SJCRH30 (cell line): ENCODE data around the gene RPTOR. TPM values are rescaled to one million over a fixed set of nuclear protein-coding genes. Genes with fewer than 3 reads are reported as not detected.

Experiments
- DNase-seq, 2 experiments: peaks; one replicate each; pipeline ENCODE4 v3.0.0-alpha.2; 2015 to 2020
- H3K27ac ChIP-seq: fragments of 250-450 bp; sonication (Bioruptor Pico); 2 replicates; pipeline ENCODE4 v1.5.1; 2020; ENCODE audit warnings: mild to moderate bottlenecking, moderate library complexity
- H3K27me3 ChIP-seq: fragments of 250-450 bp; sonication (Bioruptor Pico); 2 replicates; pipeline ENCODE4 v1.5.1; 2020; ENCODE audit warnings: mild to moderate bottlenecking, moderate library complexity
- H3K36me3 ChIP-seq: fragments of 250-450 bp; sonication (Bioruptor Pico); 2 replicates; pipeline ENCODE4 v1.5.1; 2020; ENCODE audit warnings: mild to moderate bottlenecking, moderate library complexity
- H3K4me1 ChIP-seq: fragments of 250-450 bp; sonication (Bioruptor Pico); 2 replicates; pipeline ENCODE4 v1.5.1; 2020; ENCODE audit warnings: mild to moderate bottlenecking, moderate library complexity
- H3K4me3 ChIP-seq: fragments of 250-450 bp; sonication (Bioruptor Pico); 2 replicates; pipeline ENCODE4 v1.5.1; 2020; ENCODE audit warnings: mild to moderate bottlenecking, moderate library complexity
- H3K9me3 ChIP-seq: fragments of 250-450 bp; sonication (Bioruptor Pico); replicated peaks from 2 replicates; pipeline ENCODE4 v1.5.1; 2020; ENCODE audit warnings: mild to moderate bottlenecking, moderate library complexity
- total RNA-seq: library from RNA; depleted of rRNA; stranded (reverse); fragments of >200 nt; shearing (Covaris generic); gene quantifications from 2 replicates; pipeline ENCODE4 v1.2.3, GENCODE V29; 2014

Gene RPTOR
- total RNA-seq, 1 experiment from 2014 or later, result 43.6 TPM

- H3K36me3 ChIP-seq, result peaks cover 13% of the 10 kb centered on the region
- no peak overlapping the region for H3K4me3 ChIP-seq
- H3K27ac ChIP-seq, result no peak overlapping the region
- peaks cover 9% of the 10 kb centered on the region for H3K4me1 ChIP-seq
- peaks cover 2% of the 10 kb centered on the region; the same call in 1 of the 2 replicates for H3K9me3 ChIP-seq
- H3K27me3 ChIP-seq, result no peaks in the 10 kb centered on the region
- DNase-seq, result no peak
These were observed 315.5 kb downstream of the RPTOR start for GRCh38 chr17:80860101-80860671.

GRCh38 chr17:80860703-80861417 lies 316.2 kb downstream of the RPTOR start:
- Histone ChIP-seq H3K27ac (no peak overlapping the region), H3K27me3 (no peaks in the 10 kb centered on the region), H3K4me3 (no peak overlapping the region), H3K9me3 (peaks cover 2% of the 10 kb centered on the region; the same call in 1 of the 2 replicates), H3K4me1 (peaks cover 6% of the 10 kb centered on the region), H3K36me3 (peaks cover 13% of the 10 kb centered on the region)
- DNase-seq, result no peak

GRCh38 chr17:80861418-80861815 lies 316.8 kb downstream of the RPTOR start:
- peaks cover 13% of the 10 kb centered on the region for H3K36me3 ChIP-seq
- H3K4me3 ChIP-seq, result no peak overlapping the region
- peaks cover 2% of the 10 kb centered on the region; the same call in 1 of the 2 replicates for H3K9me3 ChIP-seq
- no peaks in the 10 kb centered on the region for H3K27me3 ChIP-seq
- peaks cover under 1% of the 10 kb centered on the region for H3K4me1 ChIP-seq
- no peak for DNase-seq
- no peak overlapping the region for H3K27ac ChIP-seq

- Histone ChIP-seq H3K27ac (no peak overlapping the region), H3K4me1 (no peaks in the 10 kb centered on the region), H3K27me3 (no peaks in the 10 kb centered on the region), H3K9me3 (peaks cover 2% of the 10 kb centered on the region; the same call in 1 of the 2 replicates), H3K36me3 (peaks cover 13% of the 10 kb centered on the region), H3K4me3 (no peak overlapping the region)
- no peak for DNase-seq
These were observed 317.3 kb downstream of the RPTOR start for GRCh38 chr17:80861892-80862291.

- Histone ChIP-seq H3K4me1 (no peaks in the 10 kb centered on the region), H3K4me3 (no peak overlapping the region), H3K27me3 (no peaks in the 10 kb centered on the region), H3K9me3 (peaks cover 2% of the 10 kb centered on the region; the same call in 1 of the 2 replicates), H3K27ac (no peak overlapping the region), H3K36me3 (peaks cover 13% of the 10 kb centered on the region)
- DNase-seq, result peak; percentile 39 to 53
These were observed 317.9 kb downstream of the RPTOR start for GRCh38 chr17:80862481-80862961.

GRCh38 chr17:80862978-80863377 lies 318.3 kb downstream of the RPTOR start:
- Histone ChIP-seq H3K4me3 (no peak overlapping the region), H3K9me3 (peaks cover 2% of the 10 kb centered on the region; the same call in 1 of the 2 replicates), H3K27me3 (no peaks in the 10 kb centered on the region), H3K27ac (no peak overlapping the region), H3K36me3 (peaks cover 13% of the 10 kb centered on the region), H3K4me1 (no peaks in the 10 kb centered on the region)
- DNase-seq, result no peak

- Histone ChIP-seq H3K9me3 (peaks cover 2% of the 10 kb centered on the region; the same call in 1 of the 2 replicates), H3K4me3 (no peak overlapping the region), H3K36me3 (peaks cover 13% of the 10 kb centered on the region), H3K27me3 (no peaks in the 10 kb centered on the region), H3K27ac (no peak overlapping the region), H3K4me1 (no peaks in the 10 kb centered on the region)
- no peak for DNase-seq
These were observed 319.0 kb downstream of the RPTOR start for GRCh38 chr17:80863626-80864025.

- Histone ChIP-seq H3K36me3 (peaks cover 13% of the 10 kb centered on the region), H3K4me1 (no peaks in the 10 kb centered on the region), H3K4me3 (no peak overlapping the region), H3K9me3 (peaks cover 2% of the 10 kb centered on the region; the same call in 1 of the 2 replicates), H3K27ac (no peak overlapping the region), H3K27me3 (no peaks in the 10 kb centered on the region)
- no peak for DNase-seq
These were observed 320.1 kb downstream of the RPTOR start for GRCh38 chr17:80864751-80865150.

GRCh38 chr17:80866050-80866793 lies 321.6 kb downstream of the RPTOR start:
- no peaks in the 10 kb centered on the region for H3K27me3 ChIP-seq
- H3K4me3 ChIP-seq, result no peak overlapping the region
- no peak overlapping the region for H3K27ac ChIP-seq
- DNase-seq, result peak; percentile 83 to 93
- H3K4me1 ChIP-seq, result no peaks in the 10 kb centered on the region
- peaks cover 13% of the 10 kb centered on the region for H3K36me3 ChIP-seq
- H3K9me3 ChIP-seq, result peaks cover 2% of the 10 kb centered on the region; the same call in 1 of the 2 replicates

- Histone ChIP-seq H3K27me3 (no peaks in the 10 kb centered on the region), H3K27ac (no peak overlapping the region), H3K4me3 (no peak overlapping the region), H3K9me3 (peaks cover 2% of the 10 kb centered on the region; the same call in 1 of the 2 replicates), H3K4me1 (no peaks in the 10 kb centered on the region), H3K36me3 (peaks cover 9% of the 10 kb centered on the region; the same call in 1 of the 2 replicates)
- DNase-seq, result no peak
These were observed 323.5 kb downstream of the RPTOR start for GRCh38 chr17:80868022-80868609.

GRCh38 chr17:80869481-80870145 lies 325.0 kb downstream of the RPTOR start:
- Histone ChIP-seq H3K27ac (no peak overlapping the region), H3K9me3 (no peaks in the 10 kb centered on the region), H3K4me3 (no peak overlapping the region), H3K4me1 (no peaks in the 10 kb centered on the region), H3K36me3 (peaks cover 5% of the 10 kb centered on the region), H3K27me3 (no peaks in the 10 kb centered on the region)
- no peak for DNase-seq

GRCh38 chr17:80870401-80870800 lies 325.8 kb downstream of the RPTOR start:
- no peaks in the 10 kb centered on the region for H3K9me3 ChIP-seq
- H3K4me1 ChIP-seq, result no peaks in the 10 kb centered on the region
- peaks cover 11% of the 10 kb centered on the region for H3K36me3 ChIP-seq
- H3K27me3 ChIP-seq, result no peaks in the 10 kb centered on the region
- H3K4me3 ChIP-seq, result no peak overlapping the region
- no peak for DNase-seq
- no peak overlapping the region for H3K27ac ChIP-seq

GRCh38 chr17:80871341-80871740 lies 326.7 kb downstream of the RPTOR start:
- no peak for DNase-seq
- no peaks in the 10 kb centered on the region for H3K27me3 ChIP-seq
- H3K4me1 ChIP-seq, result no peaks in the 10 kb centered on the region
- H3K36me3 ChIP-seq, result peaks cover 11% of the 10 kb centered on the region
- no peaks in the 10 kb centered on the region for H3K9me3 ChIP-seq
- H3K4me3 ChIP-seq, result no peak overlapping the region
- no peak overlapping the region for H3K27ac ChIP-seq

GRCh38 chr17:80872001-80872500 lies 327.4 kb downstream of the RPTOR start:
- Histone ChIP-seq H3K27ac (no peak overlapping the region), H3K4me1 (no peaks in the 10 kb centered on the region), H3K9me3 (no peaks in the 10 kb centered on the region), H3K27me3 (no peaks in the 10 kb centered on the region), H3K36me3 (peaks cover 11% of the 10 kb centered on the region), H3K4me3 (no peak overlapping the region)
- no peak for DNase-seq
